ENCODE results near the gene KLHL1. TPM values are rescaled to one million over a fixed set of nuclear protein-coding genes. Genes with fewer than 3 reads are reported as not detected.

KLHL1 gene
- total and polyA plus RNA-seq, 2 of the 13 experiments (the other 11 are each of a cell fraction or from before 2014, with no cell fraction given): 0.01 TPM; not detected in 1

DNA sequence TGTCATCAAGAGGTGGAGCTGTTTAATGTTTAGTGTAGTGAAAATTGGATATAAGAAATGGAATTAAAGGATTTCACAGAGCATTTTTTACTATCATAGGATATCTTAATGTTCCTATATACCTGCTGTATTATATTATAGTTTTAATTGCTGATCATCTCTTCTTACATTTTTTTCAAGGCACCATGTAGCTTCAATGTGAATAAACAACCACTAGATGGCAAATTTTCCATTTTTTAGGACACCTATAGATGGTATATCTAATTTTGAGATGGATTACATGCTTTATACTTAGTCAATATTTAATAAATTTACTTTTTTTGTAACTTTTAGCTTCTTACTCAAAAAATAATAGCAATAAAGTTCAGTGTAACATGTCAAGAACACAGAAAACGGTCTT, 9.6 kb downstream of the KLHL1 start (continued):
- TF ChIP-seq HIVEP1 (CRISPR knock-in tag; IDR thresholded peaks at IDR 0.05) (no peak), SUZ12 (IDR thresholded peaks at IDR 0.05; ENCODE audit: low read depth, low read length) (no peak), KLF15 (CRISPR knock-in tag; IDR thresholded peaks at IDR 0.05; ENCODE audit: borderline replicate concordance) (no peak), FOXK2 (IDR thresholded peaks at IDR 0.05) (no peak), GFI1 (CRISPR knock-in tag; IDR thresholded peaks at IDR 0.05; ENCODE audit: borderline replicate concordance) (no peak)
- TF ChIP-seq, protein P1, sequence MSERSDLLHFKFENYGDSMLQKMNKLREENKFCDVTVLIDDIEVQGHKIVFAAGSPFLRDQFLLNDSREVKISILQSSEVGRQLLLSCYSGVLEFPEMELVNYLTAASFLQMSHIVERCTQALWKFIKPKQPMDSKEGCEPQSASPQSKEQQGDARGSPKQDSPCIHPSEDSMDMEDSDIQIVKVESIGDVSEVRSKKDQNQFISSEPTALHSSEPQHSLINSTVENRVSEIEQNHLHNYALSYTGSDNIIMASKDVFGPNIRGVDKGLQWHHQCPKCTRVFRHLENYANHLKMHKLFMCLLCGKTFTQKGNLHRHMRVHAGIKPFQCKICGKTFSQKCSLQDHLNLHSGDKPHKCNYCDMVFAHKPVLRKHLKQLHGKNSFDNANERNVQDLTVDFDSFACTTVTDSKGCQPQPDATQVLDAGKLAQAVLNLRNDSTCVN (CRISPR knock-in tag; IDR thresholded peaks at IDR 0.05; ENCODE audit: borderline replicate concordance): no peak

DNA sequence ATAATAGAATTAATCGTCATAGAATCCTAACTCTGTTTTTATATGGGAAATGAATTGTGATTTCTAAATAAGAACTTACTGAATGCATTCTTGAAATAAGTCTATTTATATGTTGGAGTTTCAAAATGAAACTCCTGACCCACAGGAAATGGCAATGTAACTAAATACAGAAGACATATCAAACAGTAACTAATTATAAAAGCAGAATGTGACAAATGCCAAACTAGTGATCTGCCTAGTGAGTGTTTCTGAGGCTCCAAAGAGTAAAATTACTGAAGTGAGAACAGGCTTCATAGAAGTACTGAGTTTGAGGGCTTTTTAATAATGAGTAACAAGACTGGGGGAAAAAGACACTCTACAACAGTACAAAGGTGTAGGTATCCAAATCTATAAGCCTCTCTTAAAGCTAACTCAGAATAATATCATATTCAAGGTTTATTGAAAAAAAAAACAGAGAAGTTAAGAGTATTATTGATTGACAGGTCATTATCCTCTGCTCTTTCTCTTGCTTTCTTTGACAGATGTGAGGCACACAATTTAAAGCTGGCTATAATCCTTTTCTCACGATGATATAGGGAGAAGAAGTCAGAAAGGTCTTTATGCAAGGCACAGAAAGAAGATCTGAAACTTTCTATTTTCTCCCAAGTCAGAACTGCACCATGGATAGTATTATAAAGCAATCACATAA, 18.1 kb downstream of the KLHL1 start:
- 2% methylated on average over 2 of the region's 2 CpGs for WGBS (ENCODE audit: low lambda C conversion rate)
- ChIA-PET CTCF (ENCODE audit: low intra/inter-chr PET ratio, low total read pairs) (no interaction called here), POLR2A (no interaction called here)
- no peak for TF ChIP-seq AGO1 (IDR thresholded peaks at IDR 0.05; ENCODE audit: low read depth, low read length, poor library complexity, severe bottlenecking)
- no peak for TF ChIP-seq NCOA1 (CRISPR knock-in tag; IDR thresholded peaks at IDR 0.05)
- DNase-seq (ENCODE audit: low spot score) (no peak), FAIRE-seq (no peak), ATAC-seq (no peak)
- H2AFZ ChIP-seq (ENCODE audit: low read length): no peak overlapping the region
- no peak overlapping the region for H3K4me2 ChIP-seq (ENCODE audit: low read depth, low read length)
- H3K4me3 ChIP-seq (replicated peaks in 1 of 3; ENCODE audit: insufficient read depth in 1 of 3, low read depth in 2 of 3, low read length in 3 of 3): no peak overlapping the region
- no peaks in the 10 kb centered on the region for H3K9me3 ChIP-seq (ENCODE audit: low read length)
- no peak overlapping the region for H3K9ac ChIP-seq (ENCODE audit: insufficient read depth, low read depth, low read length)
- in situ Hi-C loops (cut with HindIII; ENCODE audit: extremely low pct_ligation_motif_present, low pct_unique_long_range_greater_than_20kb): loop anchor here (25.0 kb wide), 1 partner anchor 472 kb away; no protein-coding TSS in a partner anchor
- no peaks in the 10 kb centered on the region for H3K79me2 ChIP-seq (ENCODE audit: insufficient read depth, low read length)
- H3K27ac ChIP-seq (ENCODE audit: extremely low read length, insufficient read depth, low read length): no peak overlapping the region
- no peaks in the 10 kb centered on the region for H3K4me1 ChIP-seq (ENCODE audit: insufficient read depth, low read length)
- no peaks in the 10 kb centered on the region for H3K36me3 ChIP-seq (replicated peaks in 1 of 2; ENCODE audit: control insufficient read depth in 1 of 2, insufficient read depth in 2 of 2, low read length in 2 of 2)
- no peaks in the 10 kb centered on the region for H4K20me1 ChIP-seq (ENCODE audit: insufficient read depth, low read length)
- no TSS peak for BruUV-seq (replicated peaks)
- no peaks in the 10 kb centered on the region for H3K27me3 ChIP-seq (ENCODE audit: control insufficient read depth in 1 of 2, insufficient read depth in 2 of 2, low read length in 2 of 2)
- intact Hi-C loops (cut with micrococcal nuclease; ENCODE audit: unreplicated experiment): no loop called here
